ENCODE results near the gene CXCL11.

Gene CXCL11

DNA sequence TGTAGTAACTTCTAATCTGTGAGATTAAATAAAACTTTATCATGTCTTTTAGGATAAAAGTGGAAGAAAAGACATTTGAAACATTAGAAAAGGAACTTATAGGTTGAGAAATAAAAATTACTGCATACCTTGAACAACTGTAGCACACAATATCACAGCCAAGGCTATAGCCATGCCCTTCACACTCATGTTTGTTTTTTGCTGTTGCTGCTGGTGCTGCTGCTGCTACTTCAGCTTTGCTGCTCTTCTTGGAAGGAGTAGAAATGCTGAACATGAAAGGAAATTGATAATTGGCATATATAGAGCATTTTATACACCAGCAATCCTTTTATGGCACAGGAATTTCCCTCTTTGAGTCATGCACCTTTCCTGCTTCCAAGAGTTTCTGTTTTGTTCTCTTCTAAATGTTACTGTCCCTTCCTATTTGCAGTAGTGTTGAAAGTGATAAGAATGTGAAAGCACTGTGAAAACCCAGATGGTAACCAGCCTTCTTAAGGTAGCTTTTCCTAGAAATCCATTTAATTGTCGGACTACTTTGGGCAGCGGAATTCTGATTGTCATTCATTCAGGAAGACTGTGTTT, at the start of gene CXCL11:
Gene CXCL11, minus strand, starts transcription at position 272 of the 582 bp plus-strand sequence. Its CDS starts 83 bp downstream, at position 189.
- Histone ChIP-seq H3K9me3 (ENCODE audit: control insufficient read depth, insufficient read depth, low read length) (no peaks in the 10 kb centered on the region), H3K27ac (ENCODE audit: low read depth, low read length) (no peak within 1 kb of the TSS), H3K4me1 (ENCODE audit: control insufficient read depth, low read length) (no peaks in the 10 kb centered on the region), H3F3A (ENCODE audit: control insufficient read depth, insufficient read depth) (no peaks in the 10 kb centered on the region), H3K4me2 (ENCODE audit: low read length) (no peak within 1 kb of the TSS), H3K9me2 (replicated peaks; ENCODE audit: control insufficient read depth, low read length) (no peaks in the 10 kb centered on the region), H3K27me3 (ENCODE audit: control insufficient read depth, low read length) (0 out of 2 replicates have a peak, but pooled peaks cover 6% of the 10 kb centered on the region), H3K4me3 (ENCODE audit: low read length) (no peak within 1 kb of the TSS), H3K36me3 (ENCODE audit: control insufficient read depth, low read length) (no peaks in the 10 kb centered on the region), H4K20me1 (ENCODE audit: control insufficient read depth, insufficient read depth, low read depth, low read length) (no peaks in the 10 kb centered on the region), H3K79me2 (ENCODE audit: control insufficient read depth, low read length) (no peaks in the 10 kb centered on the region)
- no peak for TF ChIP-seq EZH2phosphoT487 (IDR thresholded peaks at IDR 0.05; ENCODE audit: borderline replicate concordance, low read length)
- TF ChIP-seq, protein P1, sequence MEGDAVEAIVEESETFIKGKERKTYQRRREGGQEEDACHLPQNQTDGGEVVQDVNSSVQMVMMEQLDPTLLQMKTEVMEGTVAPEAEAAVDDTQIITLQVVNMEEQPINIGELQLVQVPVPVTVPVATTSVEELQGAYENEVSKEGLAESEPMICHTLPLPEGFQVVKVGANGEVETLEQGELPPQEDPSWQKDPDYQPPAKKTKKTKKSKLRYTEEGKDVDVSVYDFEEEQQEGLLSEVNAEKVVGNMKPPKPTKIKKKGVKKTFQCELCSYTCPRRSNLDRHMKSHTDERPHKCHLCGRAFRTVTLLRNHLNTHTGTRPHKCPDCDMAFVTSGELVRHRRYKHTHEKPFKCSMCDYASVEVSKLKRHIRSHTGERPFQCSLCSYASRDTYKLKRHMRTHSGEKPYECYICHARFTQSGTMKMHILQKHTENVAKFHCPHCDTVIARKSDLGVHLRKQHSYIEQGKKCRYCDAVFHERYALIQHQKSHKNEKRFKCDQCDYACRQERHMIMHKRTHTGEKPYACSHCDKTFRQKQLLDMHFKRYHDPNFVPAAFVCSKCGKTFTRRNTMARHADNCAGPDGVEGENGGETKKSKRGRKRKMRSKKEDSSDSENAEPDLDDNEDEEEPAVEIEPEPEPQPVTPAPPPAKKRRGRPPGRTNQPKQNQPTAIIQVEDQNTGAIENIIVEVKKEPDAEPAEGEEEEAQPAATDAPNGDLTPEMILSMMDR (IDR thresholded peaks at IDR 0.05; ENCODE audit: low read depth, low read length, poor library complexity, severe bottlenecking) = no peak

GRCh38 chr4:76084542-76084941, 48.7 kb upstream of the CXCL11 start:
- H3K27me3 ChIP-seq (ENCODE audit: control insufficient read depth, low read length) = peaks cover 5% of the 10 kb centered on the region; the same call in 1 of the 2 replicates
- H4K20me1 ChIP-seq (ENCODE audit: control insufficient read depth, insufficient read depth, low read depth, low read length) = no peaks in the 10 kb centered on the region
- no peaks in the 10 kb centered on the region for H3K4me1 ChIP-seq (ENCODE audit: control insufficient read depth, low read length)
- H3K79me2 ChIP-seq (ENCODE audit: control insufficient read depth, low read length) = no peaks in the 10 kb centered on the region
- H3K9me2 ChIP-seq (replicated peaks; ENCODE audit: control insufficient read depth, low read length) = no peaks in the 10 kb centered on the region
- H3F3A ChIP-seq (ENCODE audit: control insufficient read depth, insufficient read depth) = no peaks in the 10 kb centered on the region
- H3K4me3 ChIP-seq (ENCODE audit: low read length) = no peak overlapping the region
- TF ChIP-seq EZH2phosphoT487 (IDR thresholded peaks at IDR 0.05; ENCODE audit: borderline replicate concordance, low read length) = no peak
- TF ChIP-seq, protein P1 (IDR thresholded peaks at IDR 0.05; ENCODE audit: low read depth, low read length, poor library complexity, severe bottlenecking) = no peak
- no peak overlapping the region for H3K27ac ChIP-seq (ENCODE audit: low read depth, low read length)
- no peaks in the 10 kb centered on the region for H3K36me3 ChIP-seq (ENCODE audit: control insufficient read depth, low read length)
- no peaks in the 10 kb centered on the region for H3K9me3 ChIP-seq (ENCODE audit: control insufficient read depth, insufficient read depth, low read length)
- H3K4me2 ChIP-seq (ENCODE audit: low read length) = no peak overlapping the region

DNA sequence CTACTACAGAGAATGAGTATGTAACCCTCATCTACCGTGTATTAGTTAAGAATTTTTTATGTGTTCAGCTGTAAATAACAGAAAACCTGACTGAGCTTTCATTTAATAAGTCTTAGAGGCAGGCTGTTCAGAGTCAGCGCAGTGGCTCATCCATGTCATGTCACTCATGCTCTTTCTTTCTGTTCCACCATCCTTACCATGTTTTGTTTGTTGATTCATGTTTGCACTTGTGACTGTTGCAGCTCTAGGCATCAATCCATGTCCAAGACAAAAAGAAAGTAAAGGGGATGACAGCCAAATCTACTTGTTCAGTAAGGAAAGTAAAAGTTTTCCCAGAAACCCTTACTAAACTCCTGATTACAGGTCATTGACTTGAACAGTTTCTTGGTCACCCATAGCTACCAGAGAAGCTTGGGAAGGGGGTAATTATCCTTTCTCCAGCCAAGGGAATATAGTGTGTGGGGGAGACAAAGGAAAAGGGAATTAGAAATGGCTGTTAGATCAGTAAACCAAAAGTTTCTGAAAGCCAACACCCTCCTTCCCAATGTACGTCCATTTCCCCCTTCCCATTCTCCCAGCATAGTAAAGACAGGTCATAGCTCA, 47.6 kb upstream of the CXCL11 start:
- TF ChIP-seq EZH2phosphoT487 (IDR thresholded peaks at IDR 0.05; ENCODE audit: borderline replicate concordance, low read length) = no peak
- TF ChIP-seq, protein P1 (IDR thresholded peaks at IDR 0.05; ENCODE audit: low read depth, low read length, poor library complexity, severe bottlenecking) = no peak
- peaks cover 5% of the 10 kb centered on the region; the same call in 1 of the 2 replicates for H3K27me3 ChIP-seq (ENCODE audit: control insufficient read depth, low read length)
- no peaks in the 10 kb centered on the region for H3K9me3 ChIP-seq (ENCODE audit: control insufficient read depth, insufficient read depth, low read length)
- H3K27ac ChIP-seq (ENCODE audit: low read depth, low read length) = no peak overlapping the region
- H4K20me1 ChIP-seq (ENCODE audit: control insufficient read depth, insufficient read depth, low read depth, low read length) = no peaks in the 10 kb centered on the region
- no peaks in the 10 kb centered on the region for H3K36me3 ChIP-seq (ENCODE audit: control insufficient read depth, low read length)
- H3K4me2 ChIP-seq (ENCODE audit: low read length) = no peak overlapping the region
- no peak overlapping the region for H3K4me3 ChIP-seq (ENCODE audit: low read length)
- no peaks in the 10 kb centered on the region for H3F3A ChIP-seq (ENCODE audit: control insufficient read depth, insufficient read depth)
- no peaks in the 10 kb centered on the region for H3K9me2 ChIP-seq (replicated peaks; ENCODE audit: control insufficient read depth, low read length)
- no peaks in the 10 kb centered on the region for H3K79me2 ChIP-seq (ENCODE audit: control insufficient read depth, low read length)
- H3K4me1 ChIP-seq (ENCODE audit: control insufficient read depth, low read length) = no peaks in the 10 kb centered on the region
